Liver (tissue), 3 donors: Measurements from ENCODE around the gene PGAP1.

ENCODE experiments used
- TAF1 ChIP-seq: conservative IDR thresholded peaks from 2 replicates; pipeline ENCODE4 v1.6.1; 2016; ENCODE audit warnings: antibody characterized with exemption, mild to moderate bottlenecking
- TF ChIP-seq, protein P1 (sequence below): fragments of 150-350 bp; IDR thresholded peaks from 2 replicates; pipeline ENCODE4 v1.5.1; 2017; ENCODE audit warnings: improper control_type of control experiment, low read depth, low read length; ENCODE audit not compliant: missing input control
- donor health status: healthy.
- donor health status: healthy.

DNA sequence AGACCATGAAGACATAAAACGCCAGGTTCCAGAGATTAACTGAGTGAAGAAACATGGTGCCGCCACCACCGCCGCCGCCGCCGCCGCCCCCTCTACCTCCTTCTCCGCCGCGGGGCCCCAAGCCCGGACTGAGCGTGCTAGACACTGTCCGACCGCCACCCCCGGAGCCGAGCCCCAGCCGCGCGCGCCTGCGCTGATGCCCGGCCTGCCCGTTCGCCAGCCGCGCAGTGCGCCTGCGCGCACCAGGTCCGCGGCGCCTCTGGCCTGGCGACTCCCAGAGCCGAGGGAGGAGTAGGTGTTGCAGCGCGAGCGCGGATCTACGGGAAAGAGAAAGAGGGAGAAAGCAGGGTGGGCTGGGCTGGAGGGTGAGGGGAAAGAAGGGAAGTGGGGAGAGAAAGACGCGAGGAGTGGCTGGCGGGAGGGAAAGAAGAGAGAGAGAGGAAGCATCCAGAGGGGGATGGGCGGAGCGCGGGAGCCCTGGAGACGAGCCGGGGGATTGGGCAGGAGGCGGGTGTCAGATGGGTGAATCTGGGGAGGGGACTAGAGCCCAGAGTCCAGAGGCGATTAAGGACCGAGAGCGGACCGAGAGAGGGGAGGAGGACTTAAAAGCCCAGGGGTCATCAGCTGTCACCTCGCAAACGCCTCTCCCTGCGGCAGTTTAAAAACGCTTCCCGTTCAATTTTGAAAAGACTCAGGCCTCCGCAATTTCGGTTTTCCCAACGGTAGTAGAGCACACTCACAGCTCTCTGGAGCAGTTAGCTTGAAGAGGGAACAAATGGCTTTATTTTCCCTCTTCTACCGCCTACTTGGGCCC is at the start of gene PGAP1:
- TF ChIP-seq, protein P1, sequence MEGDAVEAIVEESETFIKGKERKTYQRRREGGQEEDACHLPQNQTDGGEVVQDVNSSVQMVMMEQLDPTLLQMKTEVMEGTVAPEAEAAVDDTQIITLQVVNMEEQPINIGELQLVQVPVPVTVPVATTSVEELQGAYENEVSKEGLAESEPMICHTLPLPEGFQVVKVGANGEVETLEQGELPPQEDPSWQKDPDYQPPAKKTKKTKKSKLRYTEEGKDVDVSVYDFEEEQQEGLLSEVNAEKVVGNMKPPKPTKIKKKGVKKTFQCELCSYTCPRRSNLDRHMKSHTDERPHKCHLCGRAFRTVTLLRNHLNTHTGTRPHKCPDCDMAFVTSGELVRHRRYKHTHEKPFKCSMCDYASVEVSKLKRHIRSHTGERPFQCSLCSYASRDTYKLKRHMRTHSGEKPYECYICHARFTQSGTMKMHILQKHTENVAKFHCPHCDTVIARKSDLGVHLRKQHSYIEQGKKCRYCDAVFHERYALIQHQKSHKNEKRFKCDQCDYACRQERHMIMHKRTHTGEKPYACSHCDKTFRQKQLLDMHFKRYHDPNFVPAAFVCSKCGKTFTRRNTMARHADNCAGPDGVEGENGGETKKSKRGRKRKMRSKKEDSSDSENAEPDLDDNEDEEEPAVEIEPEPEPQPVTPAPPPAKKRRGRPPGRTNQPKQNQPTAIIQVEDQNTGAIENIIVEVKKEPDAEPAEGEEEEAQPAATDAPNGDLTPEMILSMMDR = no peak
- TF ChIP-seq TAF1 = peak; percentile 29
